Hepatocyte (in vitro differentiated cells): ENCODE measurements around the gene LILRA5. TPM values are rescaled to one million over a fixed set of nuclear protein-coding genes. Genes with fewer than 3 reads are reported as not detected.
"Not testable (repeated sequence)": the region's sequence is repeated elsewhere in the genome, so short reads cannot be mapped to it uniquely, and the experiment has no call there.

Experiments
- DNase-seq: peaks from one replicate; pipeline ENCODE4 v3.0.0-alpha.2; 2016; ENCODE audit warnings: low spot score
- H2AFZ ChIP-seq: fragments of 200-600 bp; sonication (generic); 2 replicates; pipeline ENCODE4 v1.6.0; 2016; ENCODE audit warnings: antibody characterized with exemption, mild to moderate bottlenecking
- H3K27ac ChIP-seq: fragments of 200-600 bp; sonication (generic); 2 replicates; pipeline ENCODE4 v1.5.1; 2016; ENCODE audit warnings: mild to moderate bottlenecking
- H3K27me3 ChIP-seq: fragments of 200-600 bp; sonication (generic); 2 replicates; pipeline ENCODE4 v1.6.1; 2016
- H3K36me3 ChIP-seq: fragments of 200-600 bp; sonication (generic); replicated peaks from 2 replicates; pipeline ENCODE4 v1.5.1; 2016; ENCODE audit warnings: low read depth; ENCODE audit not compliant: insufficient read depth
- H3K4me1 ChIP-seq: fragments of 200-600 bp; sonication (generic); 2 replicates; pipeline ENCODE4 v1.5.1; 2016; ENCODE audit warnings: mild to moderate bottlenecking, moderate library complexity; ENCODE audit not compliant: insufficient read depth
- H3K4me2 ChIP-seq: fragments of 200-600 bp; sonication (generic); 2 replicates; pipeline ENCODE4 v1.6.0; 2016
- H3K4me3 ChIP-seq: fragments of 200-600 bp; sonication (generic); 2 replicates; pipeline ENCODE4 v1.5.1; 2016; ENCODE audit warnings: mild to moderate bottlenecking
- H3K79me2 ChIP-seq: fragments of 200-600 bp; sonication (generic); 2 replicates; pipeline ENCODE4 v1.6.0; 2017; ENCODE audit warnings: mild to moderate bottlenecking
- H3K9me2 ChIP-seq: fragments of 200-600 bp; sonication (generic); replicated peaks from 2 replicates; pipeline ENCODE4 v1.6.0; 2017; ENCODE audit warnings: mild to moderate bottlenecking; ENCODE audit not compliant: insufficient read depth
- H3K9me3 ChIP-seq: fragments of 200-600 bp; sonication (generic); 2 replicates; pipeline ENCODE4 v1.5.1; 2016; ENCODE audit warnings: low read depth, mild to moderate bottlenecking
- H4K20me1 ChIP-seq: fragments of 200-600 bp; sonication (generic); 2 replicates; pipeline ENCODE4 v1.6.0; 2016; ENCODE audit warnings: mild to moderate bottlenecking; ENCODE audit not compliant: insufficient read depth, poor library complexity, severe bottlenecking
- EZH2 ChIP-seq: fragments of 200-600 bp; sonication (generic); IDR thresholded peaks from 2 replicates; pipeline ENCODE4 v1.6.1; 2016; ENCODE audit warnings: antibody characterized with exemption, mild to moderate bottlenecking, borderline replicate concordance
- EZH2phosphoT487 ChIP-seq: fragments of 200-600 bp; sonication (generic); IDR thresholded peaks from one replicate; pipeline ENCODE4 v1.6.1; 2018; ENCODE audit warnings: antibody characterized with exemption, mild to moderate bottlenecking, low read depth, moderate library complexity; ENCODE audit not compliant: unreplicated experiment, severe bottlenecking
- WGBS: methylation state at CpG from one replicate; pipeline ENCODE4 v1.1.6; 2016; ENCODE audit warnings: low lambda C conversion rate; ENCODE audit errors: missing lambda C conversion rate; 5-methylcytosine and 5-hydroxymethylcytosine counted together
- polyA plus RNA-seq: library from polyadenylated mRNA; unstranded; fragments of >200 nt; fragmentation: Nextera tagmentation; extraction: Ambion mirVana; gene quantifications from 2 replicates; pipeline ENCODE4 v1.2.1, GENCODE V29; 2016
- total RNA-seq: library from RNA; depleted of rRNA; stranded (reverse); fragments of >200 nt; gene quantifications from 2 replicates; pipeline ENCODE4 v1.2.3, GENCODE V29; 2014
- TF ChIP-seq, protein P1 (sequence below): fragments of 200-600 bp; sonication (generic); IDR thresholded peaks from 2 replicates; pipeline ENCODE4 v1.5.1; 2016; ENCODE audit warnings: antibody characterized with exemption, mild to moderate bottlenecking; ENCODE audit not compliant: poor library complexity

The LILRA5 gene
- total RNA-seq (not detected in 2 replicates), polyA plus RNA-seq (not detected in 2 replicates)

DNA sequence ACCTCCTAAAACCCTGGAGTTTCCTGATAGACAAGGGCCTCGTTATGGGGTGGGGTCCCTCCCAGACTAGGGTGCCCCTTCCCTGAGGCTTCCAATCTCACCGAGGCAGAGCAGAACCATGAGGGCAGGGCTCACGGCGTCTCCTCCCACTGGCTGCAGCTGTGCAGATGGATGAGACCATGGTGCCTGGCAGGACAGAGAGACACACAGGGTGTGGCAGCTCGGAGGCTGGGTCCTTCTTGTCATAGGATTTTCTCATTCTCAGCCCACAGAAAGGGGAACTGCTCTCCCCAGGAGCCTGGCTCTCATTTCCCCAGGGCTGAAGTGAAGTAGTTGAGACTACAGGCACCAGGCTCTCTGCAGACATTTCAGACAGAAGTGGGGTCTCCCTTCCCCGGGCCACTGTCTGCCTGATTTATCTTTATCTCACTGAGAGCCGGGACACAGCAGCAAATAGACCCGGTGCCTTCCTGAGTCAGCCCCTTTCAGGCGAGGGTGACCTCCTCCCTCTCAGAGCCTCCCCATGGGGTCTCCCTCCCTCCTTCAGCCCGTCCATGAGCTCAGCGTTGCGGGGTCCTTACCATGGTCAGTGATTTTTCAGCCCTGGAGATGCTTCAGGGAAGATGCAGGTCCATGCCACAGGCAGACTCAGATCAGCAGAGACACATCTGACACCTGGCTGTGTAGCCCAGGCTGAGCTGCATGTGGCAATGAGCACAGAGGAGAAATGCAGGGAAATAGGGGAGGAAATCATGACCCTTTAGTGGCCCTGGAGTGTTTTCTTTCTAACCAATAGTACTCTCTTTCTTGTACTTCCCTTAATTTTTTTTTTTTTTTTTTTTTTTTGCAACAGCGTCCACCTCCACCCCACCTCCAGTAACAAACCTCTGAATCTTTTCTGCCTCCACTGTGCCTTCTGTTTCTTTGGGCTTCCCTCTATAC, at the start of gene LILRA5:
Gene LILRA5 (minus strand): TSS at position 731 of the 942 bp plus-strand sequence. CDS start 147 bp downstream, at position 584.
- no peak within 1 kb of the TSS for H3K4me3 ChIP-seq
- 71% methylated on average over 13 of the region's 13 CpGs for WGBS
- H3K27ac ChIP-seq, result no peak within 1 kb of the TSS
- H2AFZ ChIP-seq, result no peak within 1 kb of the TSS
- H3K9me2 ChIP-seq, result no peaks in the 10 kb centered on the region
- DNase-seq, result no peak
- no peaks in the 10 kb centered on the region for H3K79me2 ChIP-seq
- H3K9me3 ChIP-seq, result no peaks in the 10 kb centered on the region
- no peaks in the 10 kb centered on the region for H3K4me1 ChIP-seq
- no peaks in the 10 kb centered on the region for H4K20me1 ChIP-seq
- H3K27me3 ChIP-seq, result no peaks in the 10 kb centered on the region
- TF ChIP-seq, protein P1, sequence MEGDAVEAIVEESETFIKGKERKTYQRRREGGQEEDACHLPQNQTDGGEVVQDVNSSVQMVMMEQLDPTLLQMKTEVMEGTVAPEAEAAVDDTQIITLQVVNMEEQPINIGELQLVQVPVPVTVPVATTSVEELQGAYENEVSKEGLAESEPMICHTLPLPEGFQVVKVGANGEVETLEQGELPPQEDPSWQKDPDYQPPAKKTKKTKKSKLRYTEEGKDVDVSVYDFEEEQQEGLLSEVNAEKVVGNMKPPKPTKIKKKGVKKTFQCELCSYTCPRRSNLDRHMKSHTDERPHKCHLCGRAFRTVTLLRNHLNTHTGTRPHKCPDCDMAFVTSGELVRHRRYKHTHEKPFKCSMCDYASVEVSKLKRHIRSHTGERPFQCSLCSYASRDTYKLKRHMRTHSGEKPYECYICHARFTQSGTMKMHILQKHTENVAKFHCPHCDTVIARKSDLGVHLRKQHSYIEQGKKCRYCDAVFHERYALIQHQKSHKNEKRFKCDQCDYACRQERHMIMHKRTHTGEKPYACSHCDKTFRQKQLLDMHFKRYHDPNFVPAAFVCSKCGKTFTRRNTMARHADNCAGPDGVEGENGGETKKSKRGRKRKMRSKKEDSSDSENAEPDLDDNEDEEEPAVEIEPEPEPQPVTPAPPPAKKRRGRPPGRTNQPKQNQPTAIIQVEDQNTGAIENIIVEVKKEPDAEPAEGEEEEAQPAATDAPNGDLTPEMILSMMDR, result no peak
- TF ChIP-seq EZH2phosphoT487 (no peak), EZH2 (no peak)
- H3K36me3 ChIP-seq, result no peaks in the 10 kb centered on the region
- H3K4me2 ChIP-seq, result no peak within 1 kb of the TSS

DNA sequence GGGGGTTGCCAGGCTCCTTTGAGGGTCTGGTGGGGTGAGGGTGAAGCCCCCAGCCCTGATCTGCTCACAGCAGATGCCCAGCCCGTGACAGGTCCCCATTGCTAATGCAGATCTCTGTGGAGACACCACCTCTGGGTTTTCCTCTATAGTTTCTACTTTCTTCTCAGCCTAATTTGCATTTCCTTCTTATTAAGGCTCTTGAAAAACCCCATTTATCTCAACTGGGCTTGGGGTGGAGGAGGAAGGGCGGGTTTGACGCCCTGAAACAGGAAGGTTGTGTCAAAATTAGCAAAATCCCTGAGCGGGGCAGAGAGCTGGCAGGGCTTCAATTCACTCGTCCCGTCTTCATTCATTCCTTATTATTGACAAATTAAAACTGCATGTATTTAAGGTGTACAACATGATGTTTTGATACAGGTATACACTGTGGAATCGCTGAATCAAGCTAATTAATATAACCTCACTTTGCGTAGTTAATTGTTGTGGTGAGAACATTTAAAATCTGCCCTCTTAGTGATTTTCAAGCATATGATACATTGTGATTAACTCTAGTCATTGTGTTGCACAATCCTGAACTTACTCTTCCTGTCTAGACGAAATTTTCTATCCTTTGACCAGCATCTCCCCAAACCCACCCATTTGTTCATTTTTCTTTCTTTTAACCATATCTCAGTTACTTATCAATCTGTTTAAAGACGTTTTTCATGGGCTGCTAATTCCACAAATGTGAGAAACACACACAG, 48.9 kb upstream of the LILRA5 start:
- H3K4me1 ChIP-seq, H2AFZ ChIP-seq, H3K9me3 ChIP-seq, H3K4me2 ChIP-seq, H3K36me3 ChIP-seq, DNase-seq, H3K9me2 ChIP-seq, H3K4me3 ChIP-seq, H4K20me1 ChIP-seq, H3K27ac ChIP-seq, H3K27me3 ChIP-seq, H3K79me2 ChIP-seq: not testable (repeated sequence)
- 64% methylated on average over 6 of the region's 10 CpGs for WGBS

DNA sequence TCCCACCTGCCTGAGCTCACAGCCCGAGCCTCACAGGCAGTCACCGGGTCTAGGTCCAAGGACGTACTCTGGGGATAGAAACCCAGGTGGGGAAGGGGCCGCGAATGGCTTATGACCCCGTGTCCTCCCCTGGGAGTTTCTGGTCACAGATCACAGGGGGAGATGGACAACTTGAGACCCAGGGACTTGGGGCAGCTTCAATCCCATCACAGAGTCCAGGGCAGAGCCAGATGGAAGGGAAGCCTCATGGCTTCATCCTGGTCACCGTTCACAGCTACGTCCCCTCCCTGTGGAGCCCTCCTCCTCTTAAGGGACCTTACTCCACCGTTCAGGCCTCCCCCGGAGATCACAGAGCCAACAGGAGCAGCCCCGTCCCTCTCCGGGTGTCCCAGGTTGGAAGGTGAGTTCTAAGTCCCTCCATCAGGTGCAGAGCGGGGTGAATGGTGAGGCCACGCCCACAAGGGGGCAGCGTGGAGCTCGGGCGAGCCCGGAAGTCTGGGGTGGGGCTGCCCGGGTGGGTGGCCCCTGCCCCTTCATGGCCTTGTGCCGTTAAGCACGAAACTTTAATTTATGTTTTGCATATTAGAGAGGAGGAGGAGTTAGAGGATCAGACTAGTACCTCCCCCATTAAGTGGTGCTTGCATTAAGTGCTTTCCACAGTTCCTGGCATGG, 46.3 kb upstream of the LILRA5 start:
- H3K9me3 ChIP-seq, H3K27ac ChIP-seq, H2AFZ ChIP-seq, H3K27me3 ChIP-seq, DNase-seq, H3K4me1 ChIP-seq, H3K79me2 ChIP-seq, H3K36me3 ChIP-seq, H3K9me2 ChIP-seq, H3K4me2 ChIP-seq, H3K4me3 ChIP-seq, H4K20me1 ChIP-seq: not testable (repeated sequence)
- 43% methylated on average over 13 of the region's 21 CpGs for WGBS
- TF ChIP-seq, protein P1, result peak; percentile 14

DNA sequence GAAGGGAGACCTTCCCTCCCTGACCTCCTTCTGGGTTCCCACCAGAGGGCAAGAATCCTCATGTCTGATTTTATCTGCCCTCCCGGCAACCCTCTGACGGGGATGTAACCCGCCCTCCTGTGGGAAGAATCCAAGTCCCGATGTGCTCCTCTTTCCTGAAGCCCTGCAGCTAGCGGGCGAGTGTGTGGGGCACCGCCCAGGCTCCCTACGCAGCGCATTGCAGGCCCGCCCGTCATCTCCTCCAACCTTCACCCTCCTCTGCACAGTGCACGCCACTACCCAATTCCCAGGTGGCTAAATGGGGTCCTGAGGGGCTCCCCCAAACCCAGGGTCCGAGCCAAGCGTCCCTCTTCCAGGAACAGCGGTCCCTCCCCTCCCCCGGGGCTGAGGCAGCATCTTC, 44.4 kb upstream of the LILRA5 start:
- H3K4me1 ChIP-seq, result no peaks in the 10 kb centered on the region
- TF ChIP-seq EZH2 (no peak), EZH2phosphoT487 (no peak)
- TF ChIP-seq, protein P1, result no peak
- H3K9me2 ChIP-seq, result no peaks in the 10 kb centered on the region
- no peak overlapping the region for H3K4me3 ChIP-seq
- H3K27ac ChIP-seq, result no peak overlapping the region
- no peaks in the 10 kb centered on the region for H3K27me3 ChIP-seq
- 85% methylated on average over 16 of the region's 16 CpGs for WGBS
- H2AFZ ChIP-seq, result no peak overlapping the region
- no peaks in the 10 kb centered on the region for H3K9me3 ChIP-seq
- no peaks in the 10 kb centered on the region for H3K79me2 ChIP-seq
- no peak overlapping the region for H3K4me2 ChIP-seq
- no peaks in the 10 kb centered on the region for H3K36me3 ChIP-seq
- no peaks in the 10 kb centered on the region for H4K20me1 ChIP-seq
- DNase-seq, result no peak
